Fibroblast of lung (primary cell): ENCODE measurements around the gene RAPGEF2. TPM values are rescaled to one million over a fixed set of nuclear protein-coding genes. Genes with fewer than 3 reads are reported as not detected.

Source experiments
- DNase-seq, 2 donors: peaks; one replicate each; pipeline versions ENCODE4 v3.0.0 to v3.0.0-alpha.2; 2010; ENCODE audit warnings: low read depth in 2 of 2
- H2AFZ ChIP-seq: 2 replicates; pipeline ENCODE4 v1.5.1; 2012; ENCODE audit warnings: low read length, control low read depth, inconsistent platforms
- H3K27ac ChIP-seq: 2 replicates; pipeline ENCODE4 v1.5.1; 2011; ENCODE audit warnings: low read length, control low read depth; ENCODE audit not compliant: insufficient read depth
- H3K27me3 ChIP-seq: 2 replicates; pipeline ENCODE4 v1.5.1; 2011; ENCODE audit warnings: mild to moderate bottlenecking, low read length; ENCODE audit not compliant: control insufficient read depth, insufficient read depth
- H3K36me3 ChIP-seq: 2 replicates; pipeline ENCODE4 v1.5.1; 2011; ENCODE audit warnings: low read length; ENCODE audit not compliant: control insufficient read depth, insufficient read depth
- H3K4me1 ChIP-seq: 2 replicates; pipeline ENCODE4 v1.5.1; 2011; ENCODE audit warnings: low read length; ENCODE audit not compliant: control insufficient read depth, insufficient read depth; ENCODE audit errors: extremely low read depth
- H3K4me2 ChIP-seq: 2 replicates; pipeline ENCODE4 v1.5.1; 2011; ENCODE audit warnings: low read length, control low read depth; ENCODE audit not compliant: insufficient read depth; ENCODE audit errors: extremely low read depth
- H3K4me3 ChIP-seq, 4 experiments: fragments of 200-600 bp in 1 of 4; sonication (generic) in 1 of 4; replicated peaks in 1 of 4; 2 replicates each; pipeline ENCODE4 v1.5.1; 2011 to 2016; ENCODE audit warnings: low read length in 4 of 4, low read depth in 3 of 4, mild to moderate bottlenecking in 3 of 4, control low read depth in 2 of 4, inconsistent platforms in 1 of 4, mixed read lengths in 1 of 4; ENCODE audit not compliant: insufficient read depth in 1 of 4; ENCODE audit errors: control extremely low read depth in 1 of 4
- H3K79me2 ChIP-seq: 2 replicates; pipeline ENCODE4 v1.5.1; 2012; ENCODE audit warnings: mild to moderate bottlenecking, low read length, inconsistent platforms; ENCODE audit not compliant: control insufficient read depth, insufficient read depth
- H3K9ac ChIP-seq: 2 replicates; pipeline ENCODE4 v1.5.1; 2011; ENCODE audit warnings: mild to moderate bottlenecking, low read length, control low read depth; ENCODE audit not compliant: insufficient read depth
- H3K9me3 ChIP-seq: 2 replicates; pipeline ENCODE4 v1.5.1; 2012; ENCODE audit warnings: low read depth, low read length; ENCODE audit not compliant: control insufficient read depth, insufficient read depth
- H4K20me1 ChIP-seq: 2 replicates; pipeline ENCODE4 v1.5.1; 2011; ENCODE audit warnings: low read length; ENCODE audit not compliant: control insufficient read depth, insufficient read depth; ENCODE audit errors: extremely low read depth
- EZH2 ChIP-seq: IDR thresholded peaks from 2 replicates; pipeline ENCODE4 v1.5.1; 2012; ENCODE audit warnings: low read length, control low read depth, mild to moderate bottlenecking; ENCODE audit errors: missing control alignments
- polyA plus RNA-seq, 2 donors: library from polyadenylated mRNA; depleted of rRNA in 1 of 2; stranded (reverse) in 1 of 2; unstranded in 1 of 2; fragments of >200 nt; gene quantifications; 2 replicates each; pipeline ENCODE4 v1.2.1, GENCODE V29; 2011 to 2012; ENCODE audit warnings: missing spikeins in 1 of 2
- total RNA-seq: library from RNA; depleted of rRNA; stranded (reverse); fragments of >200 nt; gene quantifications from 2 replicates; pipeline ENCODE4 v1.2.1, GENCODE V29; 2014
- TF ChIP-seq, protein P1 (sequence below), 2 donors: IDR thresholded peaks in 1 of 2; conservative IDR thresholded peaks in 1 of 2; 1 replicate in 1 of 2; 2 replicates in 1 of 2; pipeline ENCODE4 v1.5.1; 2011 to 2012; ENCODE audit warnings: low read length in 2 of 2, control low read depth in 1 of 2, inconsistent platforms in 1 of 2, low read depth in 1 of 2, mild to moderate bottlenecking in 1 of 2

RAPGEF2 gene
- total and polyA plus RNA-seq, 2 donors (not counting 1 experiment from before 2014, with no cell fraction given), result 45.5 to 58.5 TPM

DNA sequence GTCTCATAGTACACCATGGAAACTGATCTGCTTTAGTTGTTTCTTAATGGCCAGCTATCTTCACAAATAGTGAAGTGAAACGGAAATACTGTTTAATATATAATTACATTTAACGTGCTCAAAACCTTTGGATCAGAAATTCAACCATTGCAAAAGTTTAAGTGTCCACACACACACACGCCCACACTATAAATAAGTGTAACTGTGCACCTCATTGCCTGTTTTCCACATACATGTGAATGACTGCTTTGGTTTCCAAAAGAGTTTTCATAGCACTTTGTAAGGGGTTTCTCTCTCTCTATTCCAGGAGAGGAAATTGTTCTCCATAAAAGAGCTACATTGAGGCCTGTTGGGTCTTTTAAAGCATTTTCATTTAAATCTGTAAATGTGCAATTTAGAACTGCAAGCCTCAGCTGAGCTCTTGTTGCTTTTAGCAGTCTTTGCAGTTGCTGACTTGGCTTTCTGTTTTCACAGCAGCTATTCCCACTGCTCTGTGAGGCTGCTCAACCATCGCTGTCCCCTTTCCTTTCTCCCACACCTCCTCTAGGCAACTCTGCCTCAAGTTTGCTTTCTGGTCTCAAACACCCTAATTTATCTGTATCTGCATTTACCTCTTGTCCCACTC lies 94.5 kb downstream of the RAPGEF2 start:
- TF ChIP-seq, protein P1, sequence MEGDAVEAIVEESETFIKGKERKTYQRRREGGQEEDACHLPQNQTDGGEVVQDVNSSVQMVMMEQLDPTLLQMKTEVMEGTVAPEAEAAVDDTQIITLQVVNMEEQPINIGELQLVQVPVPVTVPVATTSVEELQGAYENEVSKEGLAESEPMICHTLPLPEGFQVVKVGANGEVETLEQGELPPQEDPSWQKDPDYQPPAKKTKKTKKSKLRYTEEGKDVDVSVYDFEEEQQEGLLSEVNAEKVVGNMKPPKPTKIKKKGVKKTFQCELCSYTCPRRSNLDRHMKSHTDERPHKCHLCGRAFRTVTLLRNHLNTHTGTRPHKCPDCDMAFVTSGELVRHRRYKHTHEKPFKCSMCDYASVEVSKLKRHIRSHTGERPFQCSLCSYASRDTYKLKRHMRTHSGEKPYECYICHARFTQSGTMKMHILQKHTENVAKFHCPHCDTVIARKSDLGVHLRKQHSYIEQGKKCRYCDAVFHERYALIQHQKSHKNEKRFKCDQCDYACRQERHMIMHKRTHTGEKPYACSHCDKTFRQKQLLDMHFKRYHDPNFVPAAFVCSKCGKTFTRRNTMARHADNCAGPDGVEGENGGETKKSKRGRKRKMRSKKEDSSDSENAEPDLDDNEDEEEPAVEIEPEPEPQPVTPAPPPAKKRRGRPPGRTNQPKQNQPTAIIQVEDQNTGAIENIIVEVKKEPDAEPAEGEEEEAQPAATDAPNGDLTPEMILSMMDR (conservative IDR thresholded peaks at IDR 0.05 in 1 of 2, IDR thresholded peaks at IDR 0.05 in 1 of 2; ENCODE audit: low read depth in 1 of 2, low read length in 2 of 2), result no peak
- no peak for TF ChIP-seq EZH2
- no peaks in the 10 kb centered on the region for H3K27me3 ChIP-seq
- no peak overlapping the region for H3K9ac ChIP-seq
- H3K4me3 ChIP-seq, result peak overlapping the region in 1 of 4 experiments; percentile 8
- no peaks in the 10 kb centered on the region for H3K79me2 ChIP-seq
- no peaks in the 10 kb centered on the region for H3K4me1 ChIP-seq
- H2AFZ ChIP-seq, result peak overlapping the region; percentile 53
- peak overlapping the region; percentile 30 for H3K27ac ChIP-seq
- H4K20me1 ChIP-seq, result no peaks in the 10 kb centered on the region
- no peaks in the 10 kb centered on the region for H3K36me3 ChIP-seq
- no peak overlapping the region for H3K4me2 ChIP-seq
- DNase-seq, result no peak
- no peaks in the 10 kb centered on the region for H3K9me3 ChIP-seq

DNA sequence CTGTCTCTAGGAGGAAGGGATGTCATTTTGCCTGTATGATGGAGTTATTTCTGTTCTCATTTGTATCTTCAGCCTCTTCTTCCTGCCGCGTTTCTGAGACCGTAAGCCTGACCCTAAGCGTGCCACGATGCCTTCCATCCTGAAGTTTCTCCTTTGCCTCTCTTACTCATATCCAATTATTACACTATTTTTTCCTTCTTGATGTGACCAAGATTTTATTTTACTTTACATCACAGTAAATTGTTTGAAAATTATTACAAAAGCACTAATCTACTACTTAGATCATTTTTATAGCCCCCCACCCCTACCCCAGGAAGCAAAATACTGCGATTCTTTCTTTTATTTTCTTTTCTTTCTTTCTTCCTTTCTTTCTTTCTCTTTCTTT lies 95.0 kb downstream of the RAPGEF2 start:
- TF ChIP-seq EZH2, result no peak
- TF ChIP-seq, protein P1 (conservative IDR thresholded peaks at IDR 0.05 in 1 of 2, IDR thresholded peaks at IDR 0.05 in 1 of 2; ENCODE audit: low read depth in 1 of 2, low read length in 2 of 2), result no peak
- Histone ChIP-seq H4K20me1 (no peaks in the 10 kb centered on the region), H3K27ac (peak overlapping the region; percentile 30), H3K9me3 (no peaks in the 10 kb centered on the region), H3K4me1 (no peaks in the 10 kb centered on the region), H3K9ac (no peak overlapping the region), H3K36me3 (no peaks in the 10 kb centered on the region), H3K4me3 (peak overlapping the region in 1 of 4 experiments; percentile 8), H3K4me2 (no peak overlapping the region), H2AFZ (peak overlapping the region; percentile 53), H3K27me3 (no peaks in the 10 kb centered on the region), H3K79me2 (no peaks in the 10 kb centered on the region)
- no peak for DNase-seq

DNA sequence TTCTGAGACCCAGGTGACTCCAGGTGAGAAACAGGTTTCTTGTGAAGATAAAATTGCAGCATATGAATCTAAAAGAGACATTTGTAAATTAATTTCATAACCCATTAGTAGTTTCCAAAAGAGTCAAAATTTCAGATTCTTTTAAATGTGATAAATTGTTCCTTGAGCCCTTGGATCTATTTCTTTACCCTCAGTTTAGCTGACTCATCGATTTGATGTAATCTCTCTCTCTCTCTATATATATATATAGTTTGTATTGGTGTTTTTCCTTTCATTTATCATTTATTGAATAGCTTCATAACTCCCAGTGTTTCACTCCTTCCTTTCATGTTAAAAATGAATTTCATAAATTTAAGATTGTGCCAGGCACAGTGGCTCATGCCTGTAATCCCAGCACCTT lies 96.9 kb downstream of the RAPGEF2 start:
- H3K27ac ChIP-seq, result no peak overlapping the region
- H3K9ac ChIP-seq, result no peak overlapping the region
- no peak overlapping the region for H3K4me3 ChIP-seq
- no peak overlapping the region for H3K4me2 ChIP-seq
- TF ChIP-seq, protein P1 (conservative IDR thresholded peaks at IDR 0.05 in 1 of 2, IDR thresholded peaks at IDR 0.05 in 1 of 2; ENCODE audit: low read depth in 1 of 2, low read length in 2 of 2), result no peak
- TF ChIP-seq EZH2, result no peak
- H3K9me3 ChIP-seq, result no peaks in the 10 kb centered on the region
- H3K27me3 ChIP-seq, result no peaks in the 10 kb centered on the region
- no peak overlapping the region for H2AFZ ChIP-seq
- no peaks in the 10 kb centered on the region for H3K4me1 ChIP-seq
- no peaks in the 10 kb centered on the region for H3K79me2 ChIP-seq
- H4K20me1 ChIP-seq, result no peaks in the 10 kb centered on the region
- no peaks in the 10 kb centered on the region for H3K36me3 ChIP-seq
- no peak for DNase-seq
